Astrocyte (in vitro differentiated cells and primary cell): ENCODE results near the gene MMP19. TPM values are rescaled to one million over a fixed set of nuclear protein-coding genes. Genes with fewer than 3 reads are reported as not detected.
A peak's percentile ranks its signal among the peaks of the same experiment; 100 is the strongest.

Experiments
- DNase-seq: peaks from one replicate; pipeline ENCODE4 v3.0.0-alpha.2; 2010; ENCODE audit warnings: low read depth
- FAIRE-seq: peaks from 2 replicates; lab custom pipeline; 2011; peaks lifted over from hg19 to GRCh38; lab: Jason Lieb, UNC
- H2AFZ ChIP-seq: 2 replicates; pipeline ENCODE4 v1.6.0; 2012; ENCODE audit warnings: low read depth, low read length, inconsistent platforms
- H3K27ac ChIP-seq: 2 replicates; pipeline ENCODE4 v1.5.1; 2011; ENCODE audit warnings: low read depth, low read length, inconsistent platforms
- H3K27me3 ChIP-seq: 2 replicates; pipeline ENCODE4 v1.6.0; 2011; ENCODE audit warnings: low read length, inconsistent platforms; ENCODE audit not compliant: insufficient read depth
- H3K36me3 ChIP-seq: 2 replicates; pipeline ENCODE4 v1.5.1; 2011; ENCODE audit warnings: low read length, inconsistent platforms; ENCODE audit not compliant: insufficient read depth
- H3K4me1 ChIP-seq: 2 replicates; pipeline ENCODE4 v1.5.1; 2011; ENCODE audit warnings: low read length, inconsistent platforms; ENCODE audit not compliant: insufficient read depth
- H3K4me2 ChIP-seq: 2 replicates; pipeline ENCODE4 v1.6.0; 2012; ENCODE audit warnings: low read length, inconsistent platforms
- H3K4me3 ChIP-seq: 2 replicates; pipeline ENCODE4 v1.5.1; 2011; ENCODE audit warnings: low read depth, mild to moderate bottlenecking, low read length, inconsistent platforms; ENCODE audit not compliant: insufficient read depth
- H3K79me2 ChIP-seq: 2 replicates; pipeline ENCODE4 v1.6.0; 2012; ENCODE audit warnings: mild to moderate bottlenecking, low read length, inconsistent platforms; ENCODE audit not compliant: insufficient read depth
- H3K9ac ChIP-seq: 2 replicates; pipeline ENCODE4 v1.6.0; 2012; ENCODE audit warnings: mild to moderate bottlenecking, low read length, inconsistent platforms
- H3K9me3 ChIP-seq: 2 replicates; pipeline ENCODE4 v1.5.1; 2012; ENCODE audit warnings: low read depth, mild to moderate bottlenecking, low read length, inconsistent platforms; ENCODE audit not compliant: insufficient read depth
- H4K20me1 ChIP-seq: 2 replicates; pipeline ENCODE4 v1.6.0; 2012; ENCODE audit warnings: low read length, inconsistent platforms; ENCODE audit not compliant: insufficient read depth
- H3K27ac Mint-ChIP-seq: one replicate; pipeline ENCODE4 v1.8.0; 2021; ENCODE audit warnings: mild to moderate bottlenecking, mixed read lengths; ENCODE audit not compliant: unreplicated experiment
- H3K27me3 Mint-ChIP-seq: one replicate; pipeline ENCODE4 v1.8.0; 2021; ENCODE audit warnings: low read depth, mixed read lengths; ENCODE audit not compliant: unreplicated experiment
- H3K36me3 Mint-ChIP-seq: one replicate; pipeline ENCODE4 v1.8.0; 2021; ENCODE audit warnings: low read depth, mixed read lengths; ENCODE audit not compliant: unreplicated experiment
- H3K4me1 Mint-ChIP-seq: one replicate; pipeline ENCODE4 v1.8.0; 2021; ENCODE audit warnings: low read depth, mixed read lengths; ENCODE audit not compliant: unreplicated experiment
- H3K4me3 Mint-ChIP-seq: one replicate; pipeline ENCODE4 v1.8.0; 2021; ENCODE audit warnings: mild to moderate bottlenecking, moderate library complexity, mixed read lengths; ENCODE audit not compliant: unreplicated experiment
- H3K9me3 Mint-ChIP-seq: one replicate; pipeline ENCODE4 v1.8.0; 2021; ENCODE audit warnings: mild to moderate bottlenecking, mixed read lengths; ENCODE audit not compliant: unreplicated experiment
- EZH2 ChIP-seq: IDR thresholded peaks from 2 replicates; pipeline ENCODE4 v1.6.1; 2012; ENCODE audit warnings: mild to moderate bottlenecking, low read length, inconsistent platforms; ENCODE audit not compliant: insufficient read depth
- total RNA-seq: library from RNA; stranded (reverse); gene quantifications from 2 replicates; pipeline ENCODE4 v1.2.1, GENCODE V29; 2021
- TF ChIP-seq, protein P1 (sequence below): IDR thresholded peaks from 2 replicates; pipeline ENCODE4 v1.5.1; 2011; ENCODE audit warnings: low read depth, mild to moderate bottlenecking, inconsistent platforms, low read length, moderate library complexity; ENCODE audit not compliant: insufficient read depth

The MMP19 gene
- total RNA-seq, 1 donor from 2014 or later, result 4.7 TPM

DNA sequence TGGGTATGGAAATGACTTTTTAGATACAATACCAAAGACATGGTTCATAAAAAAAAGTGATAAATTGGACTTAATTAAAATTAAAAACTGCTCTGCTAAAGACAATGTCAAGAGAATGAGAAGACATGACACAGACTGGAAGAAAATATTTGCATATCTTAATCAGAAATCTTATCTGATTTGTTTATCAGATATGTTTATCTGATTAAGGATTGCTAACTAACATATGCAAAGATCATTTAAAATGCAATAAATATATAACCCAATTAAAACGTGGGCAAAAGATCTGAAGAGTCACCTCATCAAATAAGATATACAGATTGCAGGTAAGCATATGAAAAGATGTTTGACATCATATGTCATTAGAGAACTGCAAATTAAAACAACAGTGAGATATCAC, 10.0 kb upstream of the MMP19 start:
- Mint-ChIP-seq H3K36me3 (no peaks in the 10 kb centered on the region), H3K27me3 (no peaks in the 10 kb centered on the region), H3K4me3 (no peak overlapping the region), H3K4me1 (peaks cover 15% of the 10 kb centered on the region), H3K9me3 (no peaks in the 10 kb centered on the region), H3K27ac (no peak overlapping the region)
- no peak overlapping the region for H3K4me2 ChIP-seq
- no peaks in the 10 kb centered on the region for H3K36me3 ChIP-seq
- no peak overlapping the region for H3K9ac ChIP-seq
- no peaks in the 10 kb centered on the region for H3K9me3 ChIP-seq
- no peak overlapping the region for H3K4me3 ChIP-seq
- H3K4me1 ChIP-seq, result peaks cover 6% of the 10 kb centered on the region
- no peak for DNase-seq
- no peaks in the 10 kb centered on the region for H4K20me1 ChIP-seq
- no peak overlapping the region for H3K27ac ChIP-seq
- FAIRE-seq, result no peak
- H3K79me2 ChIP-seq, result no peaks in the 10 kb centered on the region
- H2AFZ ChIP-seq, result no peak overlapping the region
- no peaks in the 10 kb centered on the region for H3K27me3 ChIP-seq
- TF ChIP-seq, protein P1, sequence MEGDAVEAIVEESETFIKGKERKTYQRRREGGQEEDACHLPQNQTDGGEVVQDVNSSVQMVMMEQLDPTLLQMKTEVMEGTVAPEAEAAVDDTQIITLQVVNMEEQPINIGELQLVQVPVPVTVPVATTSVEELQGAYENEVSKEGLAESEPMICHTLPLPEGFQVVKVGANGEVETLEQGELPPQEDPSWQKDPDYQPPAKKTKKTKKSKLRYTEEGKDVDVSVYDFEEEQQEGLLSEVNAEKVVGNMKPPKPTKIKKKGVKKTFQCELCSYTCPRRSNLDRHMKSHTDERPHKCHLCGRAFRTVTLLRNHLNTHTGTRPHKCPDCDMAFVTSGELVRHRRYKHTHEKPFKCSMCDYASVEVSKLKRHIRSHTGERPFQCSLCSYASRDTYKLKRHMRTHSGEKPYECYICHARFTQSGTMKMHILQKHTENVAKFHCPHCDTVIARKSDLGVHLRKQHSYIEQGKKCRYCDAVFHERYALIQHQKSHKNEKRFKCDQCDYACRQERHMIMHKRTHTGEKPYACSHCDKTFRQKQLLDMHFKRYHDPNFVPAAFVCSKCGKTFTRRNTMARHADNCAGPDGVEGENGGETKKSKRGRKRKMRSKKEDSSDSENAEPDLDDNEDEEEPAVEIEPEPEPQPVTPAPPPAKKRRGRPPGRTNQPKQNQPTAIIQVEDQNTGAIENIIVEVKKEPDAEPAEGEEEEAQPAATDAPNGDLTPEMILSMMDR, result no peak
- TF ChIP-seq EZH2, result no peak

DNA sequence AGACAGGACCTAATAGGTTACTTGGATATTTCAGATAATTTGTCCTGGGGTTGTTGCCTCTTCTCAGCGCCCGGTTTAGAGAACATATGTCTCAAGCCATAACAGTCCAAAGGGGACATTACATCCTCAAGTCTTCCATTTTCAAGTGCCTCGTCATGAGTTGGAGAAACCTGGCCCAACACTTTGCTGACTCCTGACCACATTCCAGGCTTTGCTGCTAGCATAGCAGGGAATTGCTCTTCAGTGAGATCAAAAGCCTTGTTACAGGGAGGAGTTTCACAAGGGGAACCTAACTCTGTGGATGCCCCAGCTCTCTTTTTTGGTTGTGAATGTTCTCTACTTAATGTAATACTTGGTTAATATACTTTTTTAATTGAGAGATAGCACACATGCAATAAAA, 8.2 kb upstream of the MMP19 start:
- Histone ChIP-seq H4K20me1 (no peaks in the 10 kb centered on the region), H3K79me2 (no peaks in the 10 kb centered on the region), H3K9ac (no peak overlapping the region), H3K27ac (no peak overlapping the region), H3K4me3 (no peak overlapping the region), H3K9me3 (no peaks in the 10 kb centered on the region), H3K4me2 (no peak overlapping the region), H3K36me3 (no peaks in the 10 kb centered on the region), H2AFZ (no peak overlapping the region), H3K27me3 (no peaks in the 10 kb centered on the region), H3K4me1 (peaks cover 16% of the 10 kb centered on the region)
- no peak overlapping the region for H3K4me3 Mint-ChIP-seq
- peak; percentile 34 for DNase-seq
- H3K27me3 Mint-ChIP-seq, result no peaks in the 10 kb centered on the region
- TF ChIP-seq EZH2, result no peak
- TF ChIP-seq, protein P1, result no peak
- FAIRE-seq, result no peak
- no peak overlapping the region for H3K27ac Mint-ChIP-seq
- H3K36me3 Mint-ChIP-seq, result no peaks in the 10 kb centered on the region
- peaks cover 25% of the 10 kb centered on the region for H3K4me1 Mint-ChIP-seq
- H3K9me3 Mint-ChIP-seq, result no peaks in the 10 kb centered on the region

DNA sequence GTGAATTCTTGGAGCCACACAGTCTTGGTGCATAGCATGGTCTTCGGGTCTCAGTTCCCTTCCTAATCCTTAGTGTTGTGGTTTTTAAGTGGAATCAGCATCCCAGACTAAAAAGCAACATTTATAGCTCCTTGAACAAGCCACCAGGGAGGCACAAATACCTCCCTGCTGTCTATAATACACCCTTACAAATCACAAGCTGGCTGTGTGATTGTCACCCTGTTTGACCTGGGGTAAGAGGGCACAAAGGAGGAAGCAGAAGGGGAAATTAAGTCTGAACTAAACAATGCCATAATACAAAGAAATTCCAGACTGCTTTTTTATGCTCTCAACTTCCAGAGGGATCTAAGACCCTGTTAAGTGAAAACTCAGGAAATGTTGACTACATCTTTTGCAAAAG, 7.7 kb upstream of the MMP19 start:
- TF ChIP-seq EZH2, result no peak
- TF ChIP-seq, protein P1, result no peak
- H3K9me3 Mint-ChIP-seq, result no peaks in the 10 kb centered on the region
- Histone ChIP-seq H3K27me3 (no peaks in the 10 kb centered on the region), H3K79me2 (no peaks in the 10 kb centered on the region), H4K20me1 (no peaks in the 10 kb centered on the region), H3K4me3 (no peak overlapping the region), H3K4me2 (no peak overlapping the region), H3K27ac (no peak overlapping the region), H3K36me3 (no peaks in the 10 kb centered on the region), H3K4me1 (peaks cover 16% of the 10 kb centered on the region), H3K9me3 (no peaks in the 10 kb centered on the region), H2AFZ (no peak overlapping the region), H3K9ac (no peak overlapping the region)
- peak overlapping the region; percentile 6 for H3K27ac Mint-ChIP-seq
- FAIRE-seq, result no peak
- peaks cover 30% of the 10 kb centered on the region for H3K4me1 Mint-ChIP-seq
- no peaks in the 10 kb centered on the region for H3K27me3 Mint-ChIP-seq
- no peak for DNase-seq
- no peaks in the 10 kb centered on the region for H3K36me3 Mint-ChIP-seq
- no peak overlapping the region for H3K4me3 Mint-ChIP-seq
